Left kidney (tissue), 2 donors: ENCODE measurements around the gene BST1. TPM values are rescaled to one million over a fixed set of nuclear protein-coding genes. Genes with fewer than 3 reads are reported as not detected.
"Not testable (repeated sequence)": the region's sequence is repeated elsewhere in the genome, so short reads cannot be mapped to it uniquely, and the experiment has no call there.

Experiments used
- DNase-seq: peaks from one replicate; pipeline ENCODE4 v3.0.0-alpha.2; 2013
- polyA plus RNA-seq: library from polyadenylated mRNA; unstranded; fragments of 120-200 nt; gene quantifications from one replicate; pipeline ENCODE4 v1.2.1, GENCODE V29; 2013; ENCODE audit not compliant: insufficient read length

Gene BST1
- polyA plus RNA-seq, 1 donor: 15.1 TPM

DNA sequence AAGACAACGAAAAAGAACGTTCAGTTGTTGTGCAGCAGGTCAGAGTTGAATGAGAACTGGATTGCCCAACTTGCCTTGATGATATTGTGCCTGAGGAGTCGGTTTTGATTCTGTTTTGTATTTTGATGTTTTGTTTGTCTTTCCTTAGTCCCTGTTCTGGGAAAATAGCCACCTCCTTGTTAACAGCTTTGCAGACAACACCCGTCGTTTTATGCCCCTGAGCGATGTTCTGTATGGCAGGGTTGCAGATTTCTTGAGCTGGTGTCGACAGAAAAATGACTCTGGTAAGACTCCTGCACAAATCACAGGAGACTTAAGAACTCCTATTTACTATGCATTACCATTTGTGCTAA, 4.5 kb downstream of the BST1 start:
- no peak for DNase-seq

DNA sequence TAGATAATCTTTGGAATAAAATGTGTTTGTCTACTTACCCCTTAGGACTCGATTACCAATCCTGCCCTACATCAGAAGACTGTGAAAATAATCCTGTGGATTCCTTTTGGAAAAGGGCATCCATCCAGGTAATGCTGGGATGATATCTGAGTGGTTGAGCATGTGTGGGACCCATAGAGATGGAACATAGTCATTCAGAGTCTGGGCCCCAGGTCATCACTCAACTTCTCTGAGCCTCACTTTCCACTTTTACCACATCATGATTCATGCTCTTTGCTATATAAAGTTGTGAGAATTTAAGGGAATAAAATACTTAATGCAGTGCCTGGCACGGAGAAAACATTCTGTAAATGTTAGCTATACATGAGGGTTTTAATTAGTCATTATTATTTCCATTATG, 8.9 kb downstream of the BST1 start:
- no peak for DNase-seq

DNA sequence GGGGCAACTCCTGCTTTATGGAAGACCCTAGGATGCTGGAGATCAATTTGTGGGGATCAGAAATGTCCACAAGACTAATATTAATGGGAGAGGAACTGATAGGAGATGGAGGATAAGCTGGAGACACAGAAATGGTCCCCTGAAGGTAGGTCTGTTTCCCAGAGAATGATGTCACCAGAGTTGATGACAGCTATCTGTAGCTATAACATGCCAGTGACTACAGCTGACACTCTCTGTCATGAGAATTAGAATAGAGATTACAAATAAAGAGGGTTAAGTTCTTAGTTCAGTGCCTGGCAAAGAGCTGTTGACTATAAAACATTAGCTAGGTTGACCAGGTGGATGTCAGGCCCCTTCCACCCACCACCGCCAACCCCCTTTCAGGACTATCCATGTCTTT, 9.3 kb downstream of the BST1 start:
- no peak for DNase-seq

DNA sequence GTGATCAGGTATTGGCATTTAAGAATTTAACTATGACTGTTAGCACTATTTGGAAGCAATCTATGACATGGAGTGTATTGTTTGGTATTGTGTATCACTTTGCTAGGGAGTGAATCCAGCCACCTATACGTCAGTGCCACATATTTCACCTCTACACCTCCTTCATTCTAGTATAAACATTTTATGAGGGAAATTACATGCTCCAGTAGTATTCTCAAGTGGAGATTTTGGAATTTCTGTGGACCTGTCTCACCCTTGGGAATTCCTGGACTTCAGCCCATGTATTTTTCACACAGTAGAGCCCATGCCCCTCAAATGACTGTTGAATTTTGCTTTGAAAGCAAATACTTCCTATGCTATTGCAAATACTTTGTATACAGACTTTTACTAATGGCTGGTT, 11.3 kb downstream of the BST1 start:
- no peak for DNase-seq

DNA sequence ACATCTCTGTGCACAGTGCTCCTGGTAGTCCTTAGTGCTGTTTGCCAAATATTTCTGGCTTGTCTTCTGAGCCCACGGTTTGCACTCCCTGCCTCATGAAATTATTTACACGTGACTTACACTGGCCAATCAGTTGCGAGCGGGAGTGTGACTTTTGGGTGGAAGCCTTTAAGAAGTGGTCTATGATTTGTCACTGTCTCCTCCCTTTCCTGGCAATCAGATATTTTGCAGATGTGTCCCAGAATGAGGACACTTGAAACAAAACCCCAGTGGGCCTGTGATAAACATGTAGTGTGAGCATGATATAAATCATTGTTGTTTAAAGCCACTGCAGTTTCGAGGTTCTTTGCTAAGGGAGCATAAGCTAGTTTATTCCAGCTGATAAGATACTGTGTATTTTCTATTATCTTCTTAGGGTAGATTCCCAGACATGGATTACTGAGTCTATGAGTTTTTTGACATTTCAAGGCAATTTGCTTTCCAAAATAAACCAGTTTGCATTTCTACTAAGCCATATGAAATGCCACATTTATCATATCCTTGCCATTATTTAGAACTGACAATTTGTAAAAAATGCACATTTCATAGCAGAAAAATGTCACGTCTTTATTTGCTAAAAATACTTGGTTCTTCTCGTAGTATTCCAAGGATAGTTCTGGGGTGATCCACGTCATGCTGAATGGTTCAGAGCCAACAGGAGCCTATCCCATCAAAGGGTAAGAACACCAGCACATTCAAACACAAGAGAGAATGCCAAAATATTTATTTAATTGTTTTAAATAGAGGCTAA, 12.0 kb downstream of the BST1 start:
- DNase-seq: peak; percentile 43

DNA sequence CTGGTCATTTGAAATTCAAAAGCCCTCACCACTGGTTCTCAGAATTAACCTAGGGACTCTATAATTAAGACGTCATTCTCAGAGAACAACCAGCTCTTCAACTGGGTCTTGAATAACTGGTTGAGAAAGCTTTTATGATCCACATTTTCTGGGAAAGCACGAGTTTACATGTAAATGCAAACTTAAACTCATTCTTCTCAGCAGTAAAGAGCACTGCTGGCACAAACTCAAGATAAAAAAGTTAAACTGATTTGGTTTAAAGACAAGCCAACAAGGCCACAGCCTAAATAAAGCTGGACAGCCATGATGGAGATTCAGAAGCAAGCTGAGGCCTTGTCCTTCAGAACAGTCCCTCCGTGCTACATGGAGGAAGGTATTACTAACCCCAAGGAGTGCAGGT, 13.2 kb downstream of the BST1 start:
- no peak for DNase-seq

DNA sequence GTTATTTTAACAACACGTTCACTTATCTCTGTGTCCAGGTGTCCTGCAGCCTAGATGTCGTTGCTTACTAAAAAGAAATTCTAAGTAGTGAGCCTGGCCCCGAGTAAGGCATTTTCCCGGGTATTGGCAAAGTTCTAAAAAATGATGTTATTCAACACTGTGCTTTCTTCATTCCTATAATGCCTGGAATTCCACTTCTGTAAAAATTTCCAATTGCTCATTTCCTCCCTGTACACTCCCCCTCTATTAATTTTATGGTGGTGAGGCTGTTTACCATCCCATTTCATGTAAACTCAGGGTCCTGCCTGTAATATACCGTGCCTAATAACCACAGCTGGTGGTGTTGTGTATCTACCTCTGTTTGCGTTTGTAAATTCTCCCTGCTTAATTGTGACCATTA, 14.2 kb downstream of the BST1 start:
- DNase-seq: no peak

DNA sequence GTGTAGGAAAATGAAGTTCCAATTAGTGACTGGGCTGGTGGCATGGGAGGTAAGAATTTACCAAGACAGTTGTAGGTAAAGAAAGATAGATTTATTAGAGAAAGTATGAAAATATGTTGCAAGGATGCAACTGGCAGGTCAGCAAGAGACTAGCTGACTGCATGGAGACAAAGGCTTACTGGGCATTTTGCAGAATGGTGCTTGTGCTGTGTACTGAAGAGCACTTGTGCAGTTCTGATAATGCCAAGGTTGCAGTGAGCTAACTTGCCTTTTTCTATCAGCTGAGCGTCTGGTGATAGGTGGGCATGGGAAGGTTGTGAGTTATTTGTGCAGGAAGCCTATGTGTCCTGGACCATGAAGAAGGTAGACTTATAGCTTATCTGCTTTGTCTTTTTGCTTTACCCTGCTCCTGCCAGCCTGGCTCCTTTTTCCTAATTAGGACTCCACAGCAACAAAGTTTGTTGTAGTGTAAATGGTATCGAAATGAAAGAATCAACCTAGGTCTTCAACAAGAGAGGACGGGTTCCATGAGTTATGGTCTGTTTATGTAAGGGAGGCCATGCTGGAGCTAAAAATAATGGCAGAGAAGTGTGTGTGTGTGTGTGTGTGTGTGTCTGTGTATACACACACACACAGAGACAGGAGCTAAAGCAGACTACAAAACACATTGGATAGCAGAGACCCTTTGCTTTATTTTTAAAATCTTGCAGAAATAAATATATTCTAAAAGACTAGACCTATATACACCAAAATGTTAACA, 15.0 kb downstream of the BST1 start:
- peak; percentile 8 for DNase-seq

DNA sequence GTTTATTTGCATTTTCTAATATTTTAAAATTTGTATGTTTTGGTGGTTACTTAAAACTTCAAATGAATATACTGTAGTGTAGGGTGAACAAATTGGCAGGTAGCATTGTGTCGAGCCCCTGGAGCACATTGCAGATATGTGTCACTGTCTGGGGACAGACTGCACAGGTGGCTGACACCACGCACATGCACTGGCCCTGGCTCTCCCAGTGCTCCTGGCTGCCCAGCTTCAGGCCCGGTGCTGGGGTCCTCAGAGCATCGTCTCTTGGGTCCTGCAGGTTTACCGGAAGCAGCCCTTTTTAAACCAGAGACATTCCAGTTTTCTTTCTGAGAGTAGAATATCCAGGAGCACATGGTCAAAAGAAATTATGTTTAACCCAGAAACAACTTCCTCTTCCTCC, 15.6 kb downstream of the BST1 start:
- DNase-seq: no peak

DNA sequence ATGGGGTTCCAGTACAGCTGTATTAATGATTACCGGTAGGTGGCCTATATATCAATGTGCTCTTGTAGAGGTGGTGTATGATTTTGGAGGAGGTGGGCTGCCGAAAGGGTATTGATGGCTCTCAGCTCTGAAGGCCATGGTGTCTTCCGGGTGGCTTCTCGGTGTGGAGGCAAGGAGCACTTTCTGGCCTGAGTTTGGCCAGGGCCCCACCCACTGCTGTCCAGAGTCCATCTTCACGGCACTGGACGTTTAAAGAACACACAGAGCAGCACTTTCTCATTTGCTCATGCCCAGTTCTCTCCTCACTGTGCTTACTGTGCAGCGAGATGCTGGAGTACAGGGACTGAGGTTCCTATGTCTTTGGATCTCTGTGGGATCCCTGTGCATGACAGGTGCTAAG, 16.1 kb downstream of the BST1 start:
- DNase-seq: no peak

DNA sequence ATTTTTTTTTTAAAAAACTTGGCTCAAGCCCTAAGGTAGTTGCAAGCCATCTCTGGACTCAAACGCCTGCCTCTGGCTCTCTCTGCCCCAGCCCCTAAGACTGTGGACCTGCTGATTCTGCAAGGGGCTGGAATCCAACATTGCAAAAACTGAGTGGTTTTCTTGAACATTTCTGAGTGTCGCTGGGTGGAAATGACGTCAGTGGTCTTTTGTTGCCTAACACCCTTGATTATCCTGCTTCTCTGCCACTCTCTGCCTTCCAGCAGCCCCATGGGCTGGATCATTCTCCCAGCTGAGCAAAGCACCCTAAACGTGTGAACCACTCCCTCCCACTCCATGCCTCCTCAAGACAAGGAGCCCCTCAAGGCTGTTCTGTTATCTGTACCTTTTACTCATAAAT, 16.6 kb downstream of the BST1 start:
- no peak for DNase-seq

DNA sequence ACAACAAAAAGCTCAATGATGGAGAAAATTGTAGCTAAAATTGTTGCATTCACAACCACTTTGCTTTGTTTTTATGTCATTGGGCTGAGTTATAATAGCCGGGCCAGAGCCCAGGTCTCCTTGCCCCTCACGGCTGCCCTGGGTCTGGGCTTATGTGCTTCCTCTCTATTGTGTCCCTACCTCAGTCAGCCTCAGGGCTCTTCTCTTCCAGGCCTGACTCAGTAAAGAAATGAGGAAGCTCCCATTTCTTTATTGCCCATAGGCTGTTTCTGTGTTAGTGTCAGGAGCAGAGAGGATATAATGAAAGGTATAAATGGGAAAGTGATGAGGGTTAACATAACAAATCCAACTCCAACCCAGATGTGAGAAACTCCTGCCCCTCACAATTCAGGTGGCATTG, 18.0 kb downstream of the BST1 start:
- DNase-seq: no peak

DNA sequence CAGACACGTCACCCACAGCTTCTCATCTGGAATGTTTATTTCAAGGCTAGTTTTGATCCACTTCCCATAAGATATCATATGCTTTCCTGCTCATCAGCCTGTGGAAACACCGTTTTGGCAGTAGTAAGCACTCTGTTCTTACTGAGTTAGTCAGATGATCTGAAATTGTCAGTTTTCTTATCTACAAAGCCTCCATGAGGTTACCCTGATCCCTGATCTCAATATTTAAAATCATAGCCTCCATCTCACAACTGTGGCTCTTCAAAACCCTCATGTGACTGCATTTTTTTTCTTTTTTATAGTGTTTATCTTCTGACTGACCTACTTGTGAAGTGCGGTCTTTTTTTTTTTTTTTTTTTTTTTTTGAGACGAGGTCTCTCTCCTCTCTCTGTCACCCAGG, 22.7 kb downstream of the BST1 start:
- no peak for DNase-seq

DNA sequence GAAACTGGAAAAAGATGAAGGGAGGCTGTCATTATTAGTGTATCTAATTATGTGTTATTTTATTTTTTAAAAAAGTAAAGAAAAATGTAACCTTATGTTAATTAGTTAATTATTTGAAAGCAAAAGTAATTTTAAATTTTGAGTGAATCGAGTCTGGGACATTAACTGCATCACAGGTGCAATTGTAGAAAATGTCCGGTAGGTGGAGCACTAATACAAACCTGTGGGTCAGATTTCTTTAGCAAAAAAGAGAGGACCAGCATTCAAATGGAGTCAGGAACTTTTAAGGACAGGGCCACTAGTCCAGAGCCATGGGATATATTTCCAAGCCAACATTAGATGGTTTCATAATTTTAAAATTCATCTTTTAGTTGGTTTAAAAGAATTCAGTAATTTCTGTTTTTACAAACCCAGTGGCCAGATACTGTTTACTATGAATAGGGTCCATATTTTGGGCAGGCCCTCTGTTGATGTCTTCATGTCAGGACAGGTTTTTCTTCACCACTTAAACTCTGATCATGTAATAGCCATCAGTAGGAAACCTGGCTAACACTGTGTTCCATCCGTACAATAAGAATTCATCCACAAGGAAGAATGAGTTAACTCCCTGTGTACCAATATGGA, 27.2 kb downstream of the BST1 start:
- peak; percentile 36 for DNase-seq

DNA sequence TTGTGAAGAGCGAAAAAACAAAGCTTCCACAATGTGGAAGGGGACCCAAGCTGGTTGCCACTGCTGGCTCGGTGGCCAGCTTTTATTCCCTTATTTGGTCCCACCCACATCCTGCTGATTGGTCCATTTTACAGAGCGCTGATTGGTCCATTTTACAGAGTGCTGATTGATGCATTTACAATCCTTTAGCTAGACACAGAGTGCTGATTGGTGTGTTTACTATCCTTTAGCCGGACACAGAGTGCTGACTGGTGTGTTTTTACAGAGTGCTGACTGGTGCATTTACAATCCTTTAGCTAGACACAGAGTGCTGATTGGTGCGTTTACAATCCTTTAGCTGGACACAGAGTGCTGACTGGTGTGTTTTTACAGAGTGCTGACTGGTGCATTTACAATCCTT, 30.2 kb downstream of the BST1 start:
- DNase-seq: not testable (repeated sequence)

DNA sequence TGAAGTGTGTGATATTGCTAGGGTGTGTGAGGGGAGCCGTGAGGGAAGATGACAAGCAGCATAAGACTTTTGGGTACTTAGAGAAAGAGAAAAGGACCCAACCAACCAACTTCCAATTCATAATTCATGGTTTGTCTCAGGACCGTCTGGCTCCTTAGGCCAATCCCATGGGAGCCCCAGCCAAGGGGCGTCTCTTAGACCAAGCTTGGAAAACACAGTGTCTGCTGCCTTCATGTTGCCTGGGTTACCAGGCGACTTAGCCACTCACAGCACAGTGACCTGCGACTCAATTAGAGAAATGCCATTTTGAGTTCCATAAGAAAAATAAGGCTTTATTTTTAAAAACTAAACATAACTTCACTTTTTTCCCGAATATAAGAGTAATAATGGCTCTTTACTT, 32.7 kb downstream of the BST1 start:
- DNase-seq: no peak

DNA sequence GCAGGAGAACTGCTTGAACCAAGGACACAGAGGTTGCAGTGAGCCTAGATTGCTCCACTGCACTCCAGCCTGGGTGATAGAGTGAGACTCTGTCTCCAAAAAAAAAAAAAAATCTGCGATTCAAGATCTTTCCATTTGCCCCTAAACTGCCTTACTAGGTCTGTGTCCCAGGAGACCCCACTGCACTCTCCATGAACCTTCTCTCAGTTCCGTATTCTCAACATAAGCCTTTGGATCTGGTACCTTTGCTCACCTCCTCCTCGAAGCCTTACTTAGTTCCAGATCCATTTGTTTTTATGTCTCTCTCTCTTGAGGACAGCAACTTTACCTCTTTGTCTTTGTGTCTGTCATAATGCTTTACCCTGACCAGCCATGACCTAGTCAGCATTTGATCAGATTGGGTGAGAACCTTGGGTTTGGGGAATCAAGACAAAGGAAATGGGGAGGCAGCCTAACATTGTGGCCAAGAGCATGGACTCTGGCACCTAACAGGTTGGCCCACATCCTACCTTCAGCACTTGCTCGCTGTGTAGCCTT, 33.7 kb downstream of the BST1 start:
- DNase-seq: no peak

DNA sequence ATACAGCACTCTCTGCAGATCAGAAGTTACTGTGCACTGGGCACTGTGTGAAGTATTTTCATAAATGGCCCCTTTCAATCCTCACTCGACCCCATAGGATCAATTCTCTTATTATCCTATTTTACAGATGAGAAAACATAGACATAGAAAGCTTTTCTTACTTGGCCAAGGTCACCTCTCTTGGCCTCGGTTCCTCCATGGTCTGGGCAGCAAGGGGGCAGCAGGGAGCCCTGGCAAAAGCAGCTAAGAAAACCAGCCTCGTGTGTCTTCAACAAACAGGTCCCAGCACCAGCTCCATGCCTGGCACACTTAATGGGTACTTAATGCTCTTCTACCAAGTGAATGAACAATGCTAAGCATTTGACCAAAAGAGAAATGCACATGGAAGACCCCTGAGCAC, 34.4 kb downstream of the BST1 start:
- no peak for DNase-seq

DNA sequence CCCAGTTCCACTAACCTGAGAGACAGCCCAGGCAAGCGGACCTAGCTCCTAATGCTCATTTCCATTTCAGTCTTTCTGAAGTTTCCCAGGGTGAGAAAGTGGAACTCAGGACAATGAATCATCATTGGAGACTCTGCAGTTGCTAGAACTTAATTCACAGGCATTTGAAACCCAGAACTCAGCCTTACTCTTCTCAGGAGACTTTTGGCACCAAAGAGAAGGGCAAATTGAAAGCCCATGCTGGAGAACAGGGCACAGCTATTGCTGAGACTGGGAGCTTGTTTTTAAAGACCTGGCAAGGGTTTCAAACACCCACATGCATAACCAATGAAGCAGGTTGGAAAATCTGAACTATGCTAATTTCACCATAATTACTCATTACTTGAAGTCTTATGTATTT, 36.0 kb downstream of the BST1 start:
- DNase-seq: no peak

DNA sequence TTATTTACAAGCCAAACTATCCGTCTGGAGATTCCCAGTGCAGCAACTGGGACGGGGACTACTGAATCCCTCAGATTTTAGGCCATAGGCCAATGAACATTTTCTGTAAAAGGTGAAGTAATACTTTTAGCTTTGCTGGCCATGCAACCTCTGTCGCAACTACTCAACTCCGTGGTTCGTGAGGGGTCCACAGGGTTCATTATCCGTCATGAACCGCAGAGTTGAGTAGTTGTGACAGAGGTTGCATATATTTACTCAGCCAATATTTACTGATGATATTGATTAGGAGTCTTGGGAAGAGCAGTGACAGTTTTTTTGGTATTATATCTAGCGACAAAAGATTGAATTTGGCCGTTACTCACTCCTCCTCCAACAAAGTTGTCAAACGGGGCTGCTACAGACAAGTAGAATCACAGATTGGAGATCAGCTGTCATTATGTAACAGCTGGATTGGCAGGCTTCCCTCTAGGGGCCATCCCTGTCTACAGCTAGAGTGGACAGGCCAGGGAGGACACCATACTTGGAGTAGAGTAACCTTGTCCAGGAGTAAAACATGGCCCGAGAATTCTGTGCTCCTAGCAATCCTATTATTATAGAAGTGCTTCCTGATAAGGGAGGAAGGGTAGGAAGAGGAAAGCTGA, 38.0 kb downstream of the BST1 start:
- DNase-seq: no peak

DNA sequence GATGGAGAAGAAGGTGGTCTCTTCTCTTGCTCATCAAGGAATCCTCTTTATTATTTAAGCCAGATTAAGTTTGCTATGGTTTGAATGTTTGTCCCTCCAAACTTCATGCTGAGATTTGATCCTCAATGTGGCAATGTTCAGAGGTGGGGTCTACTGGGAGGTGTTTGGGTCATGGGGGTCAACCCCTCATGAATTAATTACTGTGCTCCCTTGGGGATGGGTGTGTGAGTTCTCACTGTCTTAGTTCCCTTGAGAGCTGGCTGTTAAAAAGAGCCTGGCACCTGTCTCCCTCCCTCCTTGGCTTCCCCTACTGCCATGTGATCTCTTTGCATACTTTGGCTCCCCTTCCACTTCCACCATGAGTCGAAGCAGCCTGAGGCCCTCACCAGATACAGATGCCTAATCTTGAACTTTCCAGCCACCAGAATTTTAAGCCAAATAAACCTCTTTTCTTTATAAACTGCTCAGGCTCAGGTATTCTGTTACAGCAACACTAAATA, 39.3 kb downstream of the BST1 start:
- DNase-seq: no peak

DNA sequence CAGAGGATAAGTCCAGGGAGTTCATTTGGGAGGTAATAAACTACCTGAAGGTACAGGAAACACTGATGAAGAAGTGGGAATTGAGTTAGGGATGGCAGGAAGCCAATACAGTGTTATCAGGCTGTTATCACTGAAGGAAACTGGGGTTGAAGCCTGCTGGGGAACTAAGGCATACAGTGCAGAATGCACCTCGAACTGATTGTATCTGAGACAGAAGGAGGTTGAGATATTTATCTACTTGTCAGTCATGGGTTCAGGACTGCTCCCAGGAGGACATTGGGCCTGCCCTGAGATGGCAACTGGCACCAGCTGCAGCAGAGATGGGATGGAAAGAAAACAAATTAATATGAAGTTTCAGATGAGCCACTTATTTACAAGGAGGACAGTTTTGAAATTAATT, 39.8 kb downstream of the BST1 start:
- DNase-seq: no peak
